ENCODE measurements around the gene OAF. TPM values are rescaled to one million over a fixed set of nuclear protein-coding genes. Genes with fewer than 3 reads are reported as not detected.

Gene OAF
- total RNA-seq, 1 donor from 2014 or later = 4.3 TPM

- intact Hi-C loops (cut with micrococcal nuclease) = no loop called here
Observed at GRCh38 chr11:120201653-120202052, 9.2 kb upstream of the OAF start.

- intact Hi-C loops (cut with micrococcal nuclease) = no loop called here
Observed at GRCh38 chr11:120203626-120204025, 7.2 kb upstream of the OAF start.

- intact Hi-C loops (cut with micrococcal nuclease) = no loop called here
Observed at GRCh38 chr11:120205596-120206161, 5.2 kb upstream of the OAF start.

GRCh38 chr11:120207512-120207911, 3.3 kb upstream of the OAF start:
- intact Hi-C loops (cut with micrococcal nuclease) = no loop called here

- intact Hi-C loops (cut with micrococcal nuclease) = no loop called here
Observed at GRCh38 chr11:120208001-120208441, 2.8 kb upstream of the OAF start.

- intact Hi-C loops (cut with micrococcal nuclease) = no loop called here
Observed at GRCh38 chr11:120208777-120209176, 2.1 kb upstream of the OAF start.

- intact Hi-C loops (cut with micrococcal nuclease) = loop anchor here (1.0 to 10.0 kb wide), 4 partner anchors 38 to 1085 kb away; partner anchors contain the start of genes HINFP and NECTIN1
Observed at GRCh38 chr11:120209746-120210625, 846 bp upstream of the OAF start.

- intact Hi-C loops (cut with micrococcal nuclease) = loop anchor here (2.0 to 10.0 kb wide), 2 partner anchors 483 to 1087 kb away; partner anchors contain the start of genes HINFP and NECTIN1
Observed at GRCh38 chr11:120211522-120212258, 858 bp downstream of the OAF start.

GRCh38 chr11:120212259-120212878, 1.5 kb downstream of the OAF start:
- intact Hi-C loops (cut with micrococcal nuclease) = loop anchor here (10.0 kb wide), 1 partner anchor 1088 kb away; the partner anchor contains the start of gene HINFP

- intact Hi-C loops (cut with micrococcal nuclease) = loop anchor here (10.0 kb wide), 1 partner anchor 1088 kb away; the partner anchor contains the start of gene HINFP
Observed at GRCh38 chr11:120212926-120213325, 2.1 kb downstream of the OAF start.

- intact Hi-C loops (cut with micrococcal nuclease) = loop anchor here (10.0 kb wide), 1 partner anchor 1090 kb away; the partner anchor contains the start of gene HINFP
Observed at GRCh38 chr11:120214581-120214980, 3.7 kb downstream of the OAF start.

GRCh38 chr11:120215634-120216033, 4.8 kb downstream of the OAF start:
- intact Hi-C loops (cut with micrococcal nuclease) = loop anchor here (10.0 kb wide), 1 partner anchor 1091 kb away; the partner anchor contains the start of gene HINFP

GRCh38 chr11:120216426-120217102, 5.7 kb downstream of the OAF start:
- intact Hi-C loops (cut with micrococcal nuclease) = loop anchor here (10.0 kb wide), 1 partner anchor 1092 kb away; the partner anchor contains the start of gene HINFP

GRCh38 chr11:120217526-120217925, 6.7 kb downstream of the OAF start:
- intact Hi-C loops (cut with micrococcal nuclease) = loop anchor here (10.0 kb wide), 1 partner anchor 1093 kb away; the partner anchor contains the start of gene HINFP

GRCh38 chr11:120217941-120218694, 7.3 kb downstream of the OAF start:
- intact Hi-C loops (cut with micrococcal nuclease) = loop anchor here (10.0 kb wide), 1 partner anchor 1093 kb away; the partner anchor contains the start of gene HINFP

GRCh38 chr11:120218695-120219033, 7.8 kb downstream of the OAF start:
- intact Hi-C loops (cut with micrococcal nuclease) = loop anchor here (10.0 kb wide), 1 partner anchor 1094 kb away; the partner anchor contains the start of gene HINFP

- intact Hi-C loops (cut with micrococcal nuclease) = loop anchor here (10.0 kb wide), 1 partner anchor 1095 kb away; the partner anchor contains the start of gene HINFP
Observed at GRCh38 chr11:120219232-120219937, 8.6 kb downstream of the OAF start.

- intact Hi-C loops (cut with micrococcal nuclease) = loop anchor here (10.0 kb wide), 1 partner anchor 1095 kb away; the partner anchor contains the start of gene HINFP
Observed at GRCh38 chr11:120219938-120220746, 9.3 kb downstream of the OAF start.

Data from T-helper 1 cell treated with Interleukin-12 subunit alpha and Interleukin-12 subunit beta and Interleukin-4 antibody, amounts not matched to agents 30 ng/mL and 1 ng/mL, for 36 hours (primary cell).